Measurements from ENCODE around the gene RPS6KB1. TPM values are rescaled to one million over a fixed set of nuclear protein-coding genes. Genes with fewer than 3 reads are reported as not detected.
"Not testable (repeated sequence)": the region's sequence is repeated elsewhere in the genome, so short reads cannot be mapped to it uniquely, and the experiment has no call there.

Gene RPS6KB1
- total RNA-seq, 1 experiment from 2014 or later: 21.6 TPM

- no peak for ATAC-seq
- CTCF ChIA-PET: interaction anchor here (1.4 kb wide), 1 partner anchor 11 kb away, joined by 7 read pairs; no protein-coding TSS in a partner anchor
These were observed 10.5 kb downstream of the RPS6KB1 start for GRCh38 chr17:59903455-59903854.

GRCh38 chr17:59907467-59907866, 14.5 kb downstream of the RPS6KB1 start:
- POLR2A ChIA-PET: no interaction called here
- Mint-ChIP-seq H3K27me3 (ENCODE audit: low read depth) (no peaks in the 10 kb centered on the region), H3K4me3 (no peak overlapping the region), H3K27ac (no peak overlapping the region), H3K9me3 (no peaks in the 10 kb centered on the region), H3K4me1 (no peaks in the 10 kb centered on the region), H3K36me3 (no peaks in the 10 kb centered on the region; the same call in 1 of the 2 replicates)
- ATAC-seq (no peak), DNase-seq (ENCODE audit: low spot score) (no peak)
- TF ChIP-seq ZNF121 (CRISPR knock-in tag; IDR thresholded peaks at IDR 0.05): peak; percentile 62; the same call in 1 of the 2 replicates
- TF ChIP-seq ZMAT4 (CRISPR knock-in tag; IDR thresholded peaks at IDR 0.05): no peak
- CTCF ChIA-PET: interaction anchor here (0.6 kb wide), 1 partner anchor 10 kb away, joined by 3 read pairs; no protein-coding TSS in a partner anchor

More at GRCh38 chr17:59903455-59903854, 10.5 kb downstream of the RPS6KB1 start:
- POLR2A ChIA-PET: no interaction called here
- H3K9me3 Mint-ChIP-seq: no peaks in the 10 kb centered on the region
- no peaks in the 10 kb centered on the region for H3K36me3 Mint-ChIP-seq
- no peaks in the 10 kb centered on the region for H3K27me3 Mint-ChIP-seq (ENCODE audit: low read depth)
- no peak overlapping the region for H3K4me3 Mint-ChIP-seq
- H3K27ac Mint-ChIP-seq: no peak overlapping the region
- TF ChIP-seq ESRRA (CRISPR knock-in tag; IDR thresholded peaks at IDR 0.05; ENCODE audit: borderline replicate concordance) (no peak), FOXJ3 (CRISPR knock-in tag; IDR thresholded peaks at IDR 0.05; ENCODE audit: borderline replicate concordance) (no peak), NR2C2 (CRISPR knock-in tag; IDR thresholded peaks at IDR 0.05) (no peak), ELF4 (CRISPR knock-in tag; IDR thresholded peaks at IDR 0.05; ENCODE audit: low read depth) (no peak), CDX4 (CRISPR knock-in tag; IDR thresholded peaks at IDR 0.05; ENCODE audit: borderline replicate concordance) (no peak), NFYB (CRISPR knock-in tag; conservative IDR thresholded peaks at IDR 0.05; ENCODE audit: low read depth) (no peak), CREB1 (CRISPR knock-in tag; IDR thresholded peaks at IDR 0.05) (no peak)
- DNase-seq (ENCODE audit: low spot score): no peak
- H3K4me1 Mint-ChIP-seq: no peaks in the 10 kb centered on the region

- TF ChIP-seq ATF3 (CRISPR knock-in tag; conservative IDR thresholded peaks at IDR 0.05) (no peak), CTCF (IDR thresholded peaks at IDR 0.05) (peak; percentile 34)
- ATAC-seq (no peak), DNase-seq (ENCODE audit: low spot score) (no peak)
- Mint-ChIP-seq H3K36me3 (peaks cover 9% of the 10 kb centered on the region), H3K4me3 (no peak overlapping the region), H3K27ac (no peak overlapping the region), H3K4me1 (no peaks in the 10 kb centered on the region), H3K9me3 (no peaks in the 10 kb centered on the region), H3K27me3 (ENCODE audit: low read depth) (no peaks in the 10 kb centered on the region)
- ChIA-PET CTCF (interaction anchor here (0.6 to 2.7 kb wide), 27 partner anchors 9 to 206 kb away, joined by 3 to 32 read pairs (median 4); partner anchors contain the start of genes HEATR6, RNFT1, RPS6KB1 and TUBD1), POLR2A (no interaction called here)
These were observed 21.4 kb downstream of the RPS6KB1 start for GRCh38 chr17:59914274-59914854.

- Mint-ChIP-seq H3K27ac (no peak overlapping the region; the same call in 1 of the 2 replicates), H3K4me3 (no peak overlapping the region), H3K27me3 (ENCODE audit: low read depth) (no peaks in the 10 kb centered on the region), H3K36me3 (peaks cover 14% of the 10 kb centered on the region), H3K9me3 (no peaks in the 10 kb centered on the region), H3K4me1 (no peaks in the 10 kb centered on the region)
- ChIA-PET CTCF (interaction anchor here (0.7 to 1.5 kb wide), 2 partner anchors 114 to 120 kb away, joined by 3 to 6 read pairs; no protein-coding TSS in a partner anchor), POLR2A (no interaction called here)
- no peak for ATAC-seq
- TF ChIP-seq ZNF671 (CRISPR knock-in tag; IDR thresholded peaks at IDR 0.05): no peak
- no peak for TF ChIP-seq ETV6 (CRISPR knock-in tag; IDR thresholded peaks at IDR 0.05)
- no peak for TF ChIP-seq HMGA2 (CRISPR knock-in tag; IDR thresholded peaks at IDR 0.05)
- TF ChIP-seq ATF6 (CRISPR knock-in tag; IDR thresholded peaks at IDR 0.05): no peak
- DNase-seq (ENCODE audit: low spot score): no peak
These were observed 23.5 kb downstream of the RPS6KB1 start for GRCh38 chr17:59916446-59916845.

GRCh38 chr17:59920637-59921036, 27.7 kb downstream of the RPS6KB1 start:
- ATAC-seq; H3K4me1 Mint-ChIP-seq; CTCF ChIA-PET; H3K27me3 Mint-ChIP-seq (ENCODE audit: low read depth); POLR2A ChIA-PET; H3K9me3 Mint-ChIP-seq; DNase-seq (ENCODE audit: low spot score); H3K27ac Mint-ChIP-seq; H3K36me3 Mint-ChIP-seq; H3K4me3 Mint-ChIP-seq: not testable (repeated sequence)

GRCh38 chr17:59930121-59930520, 37.2 kb downstream of the RPS6KB1 start:
- CTCF ChIA-PET; H3K4me3 Mint-ChIP-seq; ATAC-seq; POLR2A ChIA-PET; H3K27me3 Mint-ChIP-seq (ENCODE audit: low read depth); H3K27ac Mint-ChIP-seq; H3K4me1 Mint-ChIP-seq; DNase-seq (ENCODE audit: low spot score); H3K9me3 Mint-ChIP-seq: not testable (repeated sequence)
- peaks cover 49% of the 10 kb centered on the region for H3K36me3 Mint-ChIP-seq

GRCh38 chr17:59930768-59931167, 37.8 kb downstream of the RPS6KB1 start:
- H3K4me3 Mint-ChIP-seq; H3K27ac Mint-ChIP-seq; H3K27me3 Mint-ChIP-seq (ENCODE audit: low read depth); DNase-seq (ENCODE audit: low spot score); H3K4me1 Mint-ChIP-seq; H3K9me3 Mint-ChIP-seq; CTCF ChIA-PET; POLR2A ChIA-PET: not testable (repeated sequence)
- H3K36me3 Mint-ChIP-seq: peaks cover 50% of the 10 kb centered on the region
- peak; percentile 43; the same call in 1 of the 2 replicates for ATAC-seq
